ENCODE results near the gene COX7A2. TPM values are rescaled to one million over a fixed set of nuclear protein-coding genes. Genes with fewer than 3 reads are reported as not detected.

The COX7A2 gene
- total and polyA plus RNA-seq, 3 donors from 2014 or later: 154 to 1,268 (median 167) TPM

DNA sequence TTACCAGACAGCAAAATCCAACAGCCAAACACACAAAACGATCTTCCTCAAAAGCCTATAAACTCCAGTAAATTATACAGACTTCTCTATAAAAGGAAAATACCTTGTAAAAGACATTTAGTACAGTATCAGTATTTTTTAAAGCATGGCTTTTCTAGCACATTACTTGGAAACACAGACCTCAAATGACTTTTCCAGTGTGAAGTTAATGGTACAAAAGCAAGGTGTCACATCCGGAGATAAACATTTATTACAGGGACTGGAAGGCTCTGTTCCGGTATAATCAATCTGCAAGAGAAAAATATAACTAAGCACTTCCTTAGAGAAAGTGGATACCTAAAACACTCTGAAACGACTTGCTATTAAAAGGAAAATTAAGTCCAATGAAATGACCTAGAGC, 23.9 kb upstream of the COX7A2 start:
- Histone ChIP-seq H3K27me3 (no peaks in the 10 kb centered on the region), H3K4me1 (peaks cover 20% of the 10 kb centered on the region), H3K4me3 (no peak overlapping the region), H3K9me3 (no peaks in the 10 kb centered on the region), H3K27ac (no peak overlapping the region), H3K36me3 (ENCODE audit: low read depth, missing control alignments) (no peaks in the 10 kb centered on the region)
- DNase-seq: no peak
- intact Hi-C loops (cut with DNase I; ENCODE audit: low total_unique reads): loop anchor here (10.0 kb wide), 1 partner anchor 257 kb away; no protein-coding TSS in a partner anchor
- TF ChIP-seq, protein P1, sequence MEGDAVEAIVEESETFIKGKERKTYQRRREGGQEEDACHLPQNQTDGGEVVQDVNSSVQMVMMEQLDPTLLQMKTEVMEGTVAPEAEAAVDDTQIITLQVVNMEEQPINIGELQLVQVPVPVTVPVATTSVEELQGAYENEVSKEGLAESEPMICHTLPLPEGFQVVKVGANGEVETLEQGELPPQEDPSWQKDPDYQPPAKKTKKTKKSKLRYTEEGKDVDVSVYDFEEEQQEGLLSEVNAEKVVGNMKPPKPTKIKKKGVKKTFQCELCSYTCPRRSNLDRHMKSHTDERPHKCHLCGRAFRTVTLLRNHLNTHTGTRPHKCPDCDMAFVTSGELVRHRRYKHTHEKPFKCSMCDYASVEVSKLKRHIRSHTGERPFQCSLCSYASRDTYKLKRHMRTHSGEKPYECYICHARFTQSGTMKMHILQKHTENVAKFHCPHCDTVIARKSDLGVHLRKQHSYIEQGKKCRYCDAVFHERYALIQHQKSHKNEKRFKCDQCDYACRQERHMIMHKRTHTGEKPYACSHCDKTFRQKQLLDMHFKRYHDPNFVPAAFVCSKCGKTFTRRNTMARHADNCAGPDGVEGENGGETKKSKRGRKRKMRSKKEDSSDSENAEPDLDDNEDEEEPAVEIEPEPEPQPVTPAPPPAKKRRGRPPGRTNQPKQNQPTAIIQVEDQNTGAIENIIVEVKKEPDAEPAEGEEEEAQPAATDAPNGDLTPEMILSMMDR (IDR thresholded peaks at IDR 0.05): no peak
- no peak for TF ChIP-seq POLR2A (IDR thresholded peaks at IDR 0.05)
- 31 to 49% methylated on average over 4 of the region's 4 CpGs for WGBS, 2 donors

DNA sequence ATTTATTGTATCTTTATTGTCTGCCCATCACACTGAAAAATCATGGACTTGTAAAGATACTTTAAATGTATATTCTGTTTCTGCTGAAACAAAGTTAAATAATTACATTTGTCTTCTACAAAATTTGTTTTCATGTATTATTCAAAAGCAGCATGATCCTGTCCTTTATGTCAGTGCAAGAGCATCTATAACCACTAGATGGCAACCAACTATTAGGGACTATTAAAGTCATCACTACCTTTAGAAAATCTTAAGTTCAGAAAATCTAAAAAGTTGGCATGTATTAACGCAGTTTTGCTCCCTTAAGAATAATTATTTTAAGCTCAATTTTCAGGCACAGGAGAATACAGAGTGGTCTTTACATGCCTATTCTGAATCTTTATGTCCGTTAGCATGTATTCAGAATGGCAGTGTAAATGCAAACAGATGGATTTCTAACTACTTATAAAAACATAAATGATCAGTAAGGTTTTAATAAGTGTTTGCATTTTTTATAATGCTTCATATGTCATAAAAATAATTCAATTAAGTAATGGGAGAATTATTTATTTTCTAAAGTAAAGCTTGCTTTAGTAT, 23.2 kb upstream of the COX7A2 start:
- Histone ChIP-seq H3K27me3 (no peaks in the 10 kb centered on the region), H3K9me3 (no peaks in the 10 kb centered on the region), H3K36me3 (ENCODE audit: low read depth, missing control alignments) (no peaks in the 10 kb centered on the region), H3K4me1 (peaks cover 15% of the 10 kb centered on the region), H3K27ac (no peak overlapping the region), H3K4me3 (no peak overlapping the region)
- TF ChIP-seq POLR2A (IDR thresholded peaks at IDR 0.05): no peak
- TF ChIP-seq, protein P1 (IDR thresholded peaks at IDR 0.05): peak; percentile 51 to 66 (median 57)
- DNase-seq: no peak
- 65 to 73% methylated on average over 2 of the region's 2 CpGs for WGBS, 2 donors
- intact Hi-C loops (cut with DNase I; ENCODE audit: low total_unique reads): loop anchor here (10.0 kb wide), 1 partner anchor 258 kb away; no protein-coding TSS in a partner anchor

DNA sequence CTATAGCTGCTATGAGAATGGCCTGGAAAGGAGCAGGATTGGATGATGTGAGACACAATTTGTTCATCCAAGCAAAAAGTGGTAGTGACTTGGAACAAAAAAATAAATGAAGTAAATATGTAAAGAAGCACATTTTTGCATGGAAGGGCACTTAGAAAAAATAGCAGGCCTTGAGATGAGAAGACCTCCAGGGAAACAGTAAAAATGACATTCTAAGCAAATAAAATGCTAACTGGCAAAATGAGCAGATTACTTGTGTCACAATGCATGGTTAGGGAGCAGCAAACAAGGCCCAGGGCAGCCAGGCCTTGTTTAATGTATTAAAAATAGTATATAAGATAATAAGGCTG, 19.8 kb upstream of the COX7A2 start:
- Histone ChIP-seq H3K27ac (no peak overlapping the region), H3K36me3 (ENCODE audit: low read depth, missing control alignments) (no peaks in the 10 kb centered on the region), H3K4me1 (peaks cover 7% of the 10 kb centered on the region), H3K4me3 (no peak overlapping the region), H3K27me3 (no peaks in the 10 kb centered on the region), H3K9me3 (no peaks in the 10 kb centered on the region)
- DNase-seq: no peak
- intact Hi-C loops (cut with DNase I; ENCODE audit: low total_unique reads): loop anchor here (10.0 kb wide), 1 partner anchor 261 kb away; no protein-coding TSS in a partner anchor
- TF ChIP-seq, protein P1 (IDR thresholded peaks at IDR 0.05): no peak
- no peak for TF ChIP-seq POLR2A (IDR thresholded peaks at IDR 0.05)

DNA sequence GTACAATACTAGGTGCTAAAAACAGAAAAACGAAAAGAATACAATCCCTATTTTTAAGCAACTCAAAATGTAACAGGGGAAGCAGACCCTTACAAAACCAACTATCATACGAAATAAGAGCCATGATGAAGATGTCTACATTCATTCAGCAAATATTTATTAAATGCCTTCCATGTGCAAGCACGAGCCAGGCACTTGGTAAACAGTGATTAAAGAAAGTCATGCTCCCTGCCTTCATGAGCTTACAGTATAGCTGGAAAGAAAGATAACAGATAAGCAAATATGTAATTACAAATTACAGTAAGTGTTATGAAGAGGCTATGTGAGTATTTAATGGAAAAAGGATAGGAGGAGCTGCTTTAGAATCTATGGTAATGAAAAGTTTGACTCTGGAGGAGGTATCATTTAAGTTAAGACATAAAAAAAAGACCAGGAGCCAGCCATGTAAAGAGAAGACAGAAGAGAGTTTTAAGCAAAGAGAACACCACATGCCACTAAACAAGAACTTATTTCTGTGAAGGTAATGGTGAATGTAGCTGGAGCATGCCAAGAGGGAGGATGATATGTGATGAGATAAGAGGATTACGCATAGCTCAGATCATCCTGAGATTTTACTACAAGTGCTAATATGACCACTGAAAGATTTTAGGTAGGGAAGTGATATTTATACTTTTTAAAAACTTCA, 19.3 kb upstream of the COX7A2 start:
- WGBS, 2 donors: 87% methylated on average over 4 of the region's 4 CpGs
- intact Hi-C loops (cut with DNase I; ENCODE audit: low total_unique reads): loop anchor here (10.0 kb wide), 1 partner anchor 262 kb away; no protein-coding TSS in a partner anchor
- TF ChIP-seq, protein P1 (IDR thresholded peaks at IDR 0.05): no peak
- no peak for TF ChIP-seq POLR2A (IDR thresholded peaks at IDR 0.05)
- no peaks in the 10 kb centered on the region for H3K27me3 ChIP-seq
- no peak for DNase-seq
- peaks cover 7% of the 10 kb centered on the region for H3K4me1 ChIP-seq
- H3K36me3 ChIP-seq (ENCODE audit: low read depth, missing control alignments): no peaks in the 10 kb centered on the region
- H3K9me3 ChIP-seq: no peaks in the 10 kb centered on the region
- H3K27ac ChIP-seq: no peak overlapping the region
- no peak overlapping the region for H3K4me3 ChIP-seq
